Ureter (tissue), 1 donor: Measurements from ENCODE around the gene MSI2. TPM values are rescaled to one million over a fixed set of nuclear protein-coding genes. Genes with fewer than 3 reads are reported as not detected.
A peak's percentile ranks its signal among the peaks of the same experiment; 100 is the strongest.

Experiments
- DNase-seq: peaks from one replicate; pipeline ENCODE4 v3.0.0-alpha.2; 2020; ENCODE audit warnings: low spot score
- total RNA-seq: library from RNA; stranded (reverse); gene quantifications from one replicate; pipeline ENCODE4 v1.2.4, GENCODE V29; 2023
- donor health status: DM: yes; HTN: yes; CAD: no.

The MSI2 gene
- total RNA-seq, 1 donor from 2014 or later: 230 TPM

GRCh38 chr17:57434361-57434760 is 178.0 kb downstream of the MSI2 start:
- DNase-seq: no peak

- DNase-seq: no peak
Measured at GRCh38 chr17:57436565-57436964, 180.2 kb downstream of the MSI2 start.

DNA sequence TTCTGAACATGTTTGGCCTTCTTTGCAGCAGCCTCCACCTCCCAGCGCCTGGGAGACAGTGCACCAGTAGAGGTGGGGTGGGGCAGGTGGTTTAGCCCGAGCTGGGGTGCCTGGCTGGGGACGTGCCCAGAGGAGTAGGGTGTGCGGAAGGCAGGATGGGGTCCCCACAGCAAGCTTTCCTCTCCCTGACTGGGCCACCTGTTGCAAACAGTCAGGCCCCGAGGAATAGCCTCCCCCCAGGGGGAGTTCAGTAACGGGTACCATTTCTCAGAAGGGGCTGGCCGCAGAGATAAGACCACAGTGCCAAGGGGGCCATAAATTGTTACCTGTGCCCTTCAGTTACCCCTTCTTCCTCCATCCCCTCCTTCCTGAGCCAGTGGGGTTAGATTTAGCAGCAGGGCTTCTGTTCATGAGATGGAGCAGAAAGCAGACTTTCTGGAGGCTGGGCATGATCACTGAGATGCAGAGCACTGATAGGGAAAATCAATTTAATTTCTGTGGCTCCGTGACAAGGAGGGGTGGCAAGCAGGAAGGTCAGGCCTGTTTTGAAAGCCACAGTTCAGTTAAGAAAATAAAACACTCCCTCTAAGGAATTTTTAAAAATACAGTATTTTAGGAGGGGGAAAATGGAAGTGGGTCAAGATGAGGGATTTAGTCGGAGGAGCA is 181.9 kb downstream of the MSI2 start:
- DNase-seq: no peak

GRCh38 chr17:57439651-57440050 is 183.3 kb downstream of the MSI2 start:
- DNase-seq: no peak

DNA sequence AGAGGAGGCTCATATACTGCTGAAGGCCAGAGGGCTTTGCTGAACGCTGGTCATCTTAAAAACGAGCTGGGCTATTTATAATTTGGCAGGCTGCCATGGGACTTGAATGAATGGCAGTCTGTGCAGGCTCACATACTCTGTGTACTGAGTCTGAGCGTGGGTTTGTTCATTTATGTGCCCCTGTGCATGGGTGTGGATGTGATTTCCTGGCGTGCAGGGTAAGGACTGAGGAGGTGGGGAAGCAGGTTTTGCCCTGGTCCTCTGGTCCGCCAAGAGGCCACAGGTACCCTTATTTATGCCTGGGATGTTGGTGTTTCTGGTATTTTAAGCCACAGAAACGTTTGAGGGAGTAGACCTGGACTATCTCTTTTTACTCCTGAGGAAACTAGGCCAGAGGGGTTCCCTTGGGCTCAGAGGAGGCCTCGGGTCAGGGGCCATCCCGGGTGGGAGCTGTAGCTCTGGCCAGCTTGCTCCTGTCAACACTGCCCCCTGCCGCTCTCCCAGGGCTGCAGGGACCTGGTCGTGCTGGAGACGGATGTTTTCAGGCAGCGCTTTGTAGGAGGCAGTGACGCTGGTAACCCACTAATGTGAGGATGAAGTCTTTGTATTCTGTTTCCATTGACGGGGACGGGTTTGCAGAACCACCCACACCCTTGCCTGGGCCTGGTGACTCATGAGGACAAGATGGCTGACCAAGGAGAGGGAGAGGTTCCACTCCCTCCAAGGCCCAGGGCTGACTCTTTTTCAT is 184.4 kb downstream of the MSI2 start:
- peak; percentile 76 for DNase-seq

- DNase-seq: no peak
Measured at GRCh38 chr17:57441270-57441600, 184.9 kb downstream of the MSI2 start.

DNA sequence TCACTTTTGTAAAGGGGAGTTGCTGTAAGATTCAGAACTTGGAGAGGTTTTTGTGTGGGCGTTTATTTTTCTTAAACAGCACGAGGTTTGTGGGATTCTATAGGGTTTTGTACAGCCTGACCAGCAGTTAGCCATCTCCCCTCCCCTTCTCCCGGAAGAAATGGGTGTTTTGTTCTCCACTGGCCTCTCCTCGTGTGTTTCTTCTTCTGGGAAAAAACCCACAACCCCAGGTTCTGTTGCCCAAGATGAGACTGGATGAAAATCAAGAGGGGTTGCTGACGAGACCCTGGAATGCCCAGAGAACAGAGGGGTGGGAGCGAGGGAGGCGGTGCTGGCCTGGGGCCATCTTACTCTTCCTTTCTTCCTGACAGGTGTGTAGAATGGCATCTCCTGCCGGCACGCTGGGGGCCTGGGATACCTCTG is 186.1 kb downstream of the MSI2 start:
- no peak for DNase-seq

DNA sequence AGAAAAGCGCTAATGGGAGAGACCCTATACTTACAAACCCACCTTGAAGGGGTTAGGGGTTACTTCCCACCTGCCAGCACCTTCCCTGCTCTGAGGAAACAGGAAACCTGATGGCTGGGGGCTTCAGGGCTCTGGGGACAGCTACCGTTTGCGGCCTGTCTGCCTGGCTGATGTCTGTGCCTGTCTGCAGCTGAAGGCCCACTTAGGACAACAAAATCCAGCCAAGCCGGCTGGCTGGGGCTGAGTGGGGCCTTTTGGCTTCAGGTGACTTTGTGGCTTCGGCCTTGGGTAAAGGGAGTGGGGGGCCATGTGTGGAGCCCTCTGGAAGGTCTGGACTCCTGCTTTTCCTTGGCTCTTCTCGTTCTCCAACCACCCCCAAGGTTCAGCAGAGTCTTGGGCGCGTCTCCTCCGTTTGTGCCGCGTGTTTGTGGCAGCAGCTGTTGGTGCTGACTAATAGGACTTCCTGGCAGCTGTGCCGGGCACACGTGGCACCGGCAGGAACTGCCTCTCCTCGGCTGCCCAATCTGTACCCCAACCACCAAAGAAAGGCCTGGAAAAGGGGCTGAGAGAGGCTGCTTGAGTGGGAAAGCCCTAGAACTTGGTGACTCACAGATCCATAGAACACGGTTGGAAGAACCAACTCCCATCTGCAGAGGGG is 186.7 kb downstream of the MSI2 start:
- DNase-seq: peak; percentile 64

GRCh38 chr17:57443781-57444180 is 187.5 kb downstream of the MSI2 start:
- DNase-seq: no peak

DNA sequence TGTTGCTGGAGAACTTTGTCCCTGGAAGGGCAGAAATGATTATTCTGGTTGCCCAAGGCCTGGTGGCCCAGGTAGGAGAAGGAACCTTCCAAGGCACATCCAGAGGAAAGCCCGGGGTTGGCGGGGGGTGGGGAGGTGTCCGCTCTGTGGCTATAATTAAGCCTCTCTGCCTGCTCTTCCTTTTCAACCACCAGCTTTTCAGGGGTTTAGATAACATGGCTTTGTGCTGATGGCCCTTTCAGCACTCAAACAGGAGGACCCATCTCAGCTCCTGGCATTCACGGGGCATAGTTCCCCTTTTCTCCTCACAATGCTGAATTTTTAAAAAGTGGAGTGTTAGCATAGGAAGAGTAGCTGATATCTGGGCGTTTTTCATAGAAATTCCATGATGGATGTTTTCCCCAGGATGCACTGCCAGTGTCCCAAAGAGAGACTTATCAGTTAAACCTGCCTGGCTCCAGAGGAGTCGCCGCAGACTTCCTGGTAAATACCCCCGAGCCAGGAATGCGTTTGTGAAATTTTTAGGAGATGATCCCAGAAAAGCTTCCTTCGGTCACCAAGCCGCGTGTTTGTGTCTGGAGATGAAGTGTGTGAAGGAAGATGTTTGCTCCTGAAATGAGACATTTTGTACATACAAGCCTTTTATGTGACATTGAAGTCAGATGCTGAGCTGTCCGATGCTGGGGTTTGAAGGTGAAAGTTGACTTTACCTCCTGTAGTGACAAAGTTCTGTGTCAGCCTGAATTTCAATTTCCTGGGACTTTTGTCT is 188.5 kb downstream of the MSI2 start:
- DNase-seq: no peak

DNA sequence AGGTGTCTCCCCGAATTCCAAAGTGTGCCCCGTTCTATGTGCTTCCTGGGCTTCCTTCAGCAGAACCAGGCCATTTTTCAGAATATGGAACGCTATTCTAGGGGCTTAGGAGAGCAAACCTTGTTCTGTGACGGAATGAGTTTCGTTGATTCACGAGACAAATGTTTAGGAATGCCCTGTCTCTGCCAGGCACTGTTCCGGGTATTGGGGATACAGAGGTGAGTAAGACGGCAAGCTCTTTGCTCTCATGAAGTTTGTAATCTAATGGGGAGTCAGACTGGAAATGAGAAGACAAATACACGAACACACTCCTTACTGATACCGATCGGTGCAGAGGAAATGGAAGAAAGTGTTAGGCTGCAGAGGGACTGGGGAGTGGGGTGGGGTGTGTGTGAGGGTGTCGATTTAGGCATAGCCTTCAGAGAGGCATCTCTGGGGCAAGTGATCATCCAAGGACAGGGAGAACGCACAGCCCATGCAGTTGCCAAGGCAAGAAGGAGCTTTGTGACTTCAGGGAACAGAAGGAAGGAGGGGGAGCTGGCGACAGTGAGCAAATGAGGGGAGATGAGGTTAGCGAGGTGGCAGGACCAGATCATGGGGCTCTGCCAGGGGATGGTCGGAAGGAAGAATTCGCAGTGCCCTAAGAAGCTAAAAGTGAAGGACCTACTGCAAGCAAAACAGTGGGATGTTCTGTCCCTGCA is 189.6 kb downstream of the MSI2 start:
- DNase-seq: no peak

DNA sequence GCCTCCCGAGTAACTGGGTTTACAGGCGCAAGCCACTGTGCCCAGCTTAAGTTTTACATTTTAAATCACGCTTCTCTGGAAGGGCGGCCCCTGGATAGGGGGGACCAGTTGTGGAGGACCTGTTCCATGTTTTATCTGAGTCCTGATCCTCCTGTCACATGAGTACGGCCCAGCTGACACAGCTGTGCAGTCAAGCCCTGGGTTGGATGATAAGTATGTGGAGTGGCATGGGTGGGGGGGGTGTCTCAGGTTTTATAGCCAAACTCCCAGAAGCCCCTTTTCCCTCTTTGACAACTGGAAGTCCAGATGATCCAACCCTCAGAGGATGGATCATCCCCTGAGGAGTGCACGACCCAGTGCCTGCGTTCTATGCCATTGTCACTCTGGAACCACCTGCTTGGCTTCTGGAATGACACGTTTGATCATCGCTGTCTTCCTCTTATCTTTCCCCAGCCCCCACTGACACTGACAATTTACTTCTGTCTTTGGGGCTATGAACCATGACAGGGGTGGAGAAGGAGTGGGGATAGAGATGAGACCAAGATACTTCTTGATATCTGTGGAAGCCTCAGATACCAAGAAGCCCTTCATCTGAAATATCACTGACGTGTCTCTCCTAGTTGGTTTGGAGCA is 191.2 kb downstream of the MSI2 start:
- no peak for DNase-seq

DNA sequence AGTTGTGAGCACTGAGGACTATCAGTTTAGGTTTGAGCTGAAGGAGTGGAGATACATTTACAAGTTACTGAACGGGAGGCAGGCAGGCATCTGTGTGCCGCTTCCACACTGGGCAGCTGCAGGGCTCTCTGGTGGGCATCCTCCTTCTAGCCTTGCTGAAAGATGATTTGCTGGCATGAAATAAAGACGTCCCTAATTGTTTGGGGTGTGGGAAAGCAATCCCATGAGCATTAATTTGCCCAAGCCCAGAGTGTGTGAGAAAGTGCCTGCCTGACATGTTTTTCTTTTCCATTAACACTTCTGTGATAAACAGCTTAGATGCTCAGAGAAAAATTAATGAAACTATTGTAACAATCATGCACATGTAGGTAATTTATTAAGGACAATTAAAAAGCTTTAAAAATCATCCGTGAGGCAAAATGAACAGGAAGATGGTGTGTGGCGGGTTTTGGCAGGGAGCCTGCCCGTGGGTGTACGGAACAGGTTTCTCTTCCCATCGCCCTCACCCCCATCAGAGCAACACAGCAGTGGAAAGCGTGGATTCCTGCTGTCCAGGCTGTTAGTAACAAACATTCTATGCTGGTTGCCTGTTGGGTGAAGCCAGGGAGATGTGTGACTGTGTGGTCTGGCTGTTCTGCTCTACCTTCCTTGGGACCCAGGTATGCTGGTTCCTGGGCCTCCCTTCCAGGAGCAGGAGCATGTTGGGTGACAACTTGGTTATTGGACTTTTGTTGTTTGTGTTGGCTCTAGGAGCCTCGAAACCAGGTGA is 191.9 kb downstream of the MSI2 start:
- no peak for DNase-seq

DNA sequence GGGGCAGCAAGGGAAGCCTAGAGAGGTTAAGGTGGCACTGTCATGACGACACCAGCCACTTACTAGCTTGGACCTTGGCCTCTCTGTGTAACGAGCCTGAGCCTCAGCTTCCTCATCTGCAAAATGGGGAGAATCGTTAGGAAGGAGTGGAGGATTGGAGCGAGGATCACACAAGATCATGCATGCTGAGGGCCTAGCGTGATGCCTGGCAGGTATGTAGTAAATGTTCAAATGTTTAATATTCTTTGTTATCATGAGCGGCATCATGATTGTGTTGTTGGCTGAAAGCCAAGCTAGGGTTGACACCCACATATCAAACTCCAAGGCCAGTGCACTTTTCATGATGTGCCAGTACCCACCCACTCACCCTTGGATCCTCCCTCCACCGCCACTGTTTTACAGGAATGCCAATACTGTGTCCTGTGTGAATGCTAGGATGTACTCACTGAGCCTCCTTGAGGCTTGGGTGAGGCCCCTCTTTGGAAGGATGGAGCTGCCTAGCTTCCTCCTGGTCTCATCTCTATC is 192.5 kb downstream of the MSI2 start:
- DNase-seq: no peak

DNA sequence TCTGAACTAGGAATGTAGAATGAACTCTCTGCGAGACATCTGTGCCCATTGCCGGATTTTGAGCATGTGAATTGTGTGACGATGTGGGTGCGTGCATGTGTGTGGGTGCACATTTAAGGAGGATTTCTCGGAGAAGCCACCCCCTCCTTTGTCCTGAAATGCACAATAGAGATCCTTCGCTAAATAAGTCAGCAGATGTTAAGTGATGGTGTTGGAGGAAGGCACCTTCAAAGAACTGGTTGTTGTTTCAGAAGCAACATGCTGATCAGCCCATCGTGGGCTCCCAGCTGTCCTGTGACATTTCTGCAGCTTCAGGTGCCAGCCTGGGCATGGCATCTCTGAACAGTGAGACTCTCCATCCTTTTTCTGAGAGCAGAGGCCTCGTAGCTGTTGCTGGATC is 194.9 kb downstream of the MSI2 start:
- no peak for DNase-seq

DNA sequence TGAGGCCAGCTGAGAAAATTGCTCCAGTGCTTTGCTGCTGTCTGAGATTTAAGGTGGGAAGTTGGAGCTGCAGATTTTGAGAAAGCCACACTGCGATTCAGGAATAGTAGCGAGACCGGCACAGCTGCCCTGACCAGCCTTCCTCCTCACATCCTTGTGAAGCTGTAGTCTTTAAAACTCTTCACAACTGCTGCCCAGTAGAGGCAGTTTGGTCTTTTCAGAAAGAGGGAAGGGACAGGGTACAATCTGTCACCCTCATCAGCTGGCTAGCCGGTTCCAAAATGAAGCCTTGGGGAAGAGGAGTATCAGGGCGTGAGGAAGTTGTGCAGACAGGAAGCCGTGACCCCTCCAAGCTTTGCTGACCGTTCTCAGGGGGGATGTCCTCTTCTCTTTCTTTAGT is 195.3 kb downstream of the MSI2 start:
- no peak for DNase-seq

DNA sequence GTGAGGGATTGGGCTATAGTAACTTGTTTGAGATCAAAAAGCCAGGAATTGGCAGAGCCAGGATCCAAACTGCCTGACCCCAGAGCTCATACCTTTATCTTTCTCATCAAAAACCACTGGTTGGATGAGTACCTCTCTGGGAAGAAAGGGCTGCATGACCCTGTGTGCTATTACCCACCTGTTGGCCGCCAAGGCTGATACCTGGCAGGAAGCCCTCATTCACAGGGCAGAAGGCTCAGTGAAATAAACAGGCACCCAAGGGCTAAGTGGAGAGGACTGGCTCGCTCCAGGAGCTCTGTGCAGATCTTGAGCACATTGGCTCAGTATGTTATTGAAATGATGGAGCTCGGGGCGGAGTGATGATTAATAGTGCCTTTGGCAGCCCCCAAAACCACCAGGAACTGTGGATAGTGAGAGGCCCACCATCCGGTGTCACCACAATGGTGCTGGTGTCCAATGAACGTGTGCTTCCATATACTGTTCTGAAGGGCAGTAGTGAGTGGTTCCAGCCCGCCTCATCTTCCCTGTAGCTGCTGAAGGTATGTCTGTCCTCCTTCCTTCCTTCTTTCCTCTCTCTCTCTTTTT is 197.6 kb downstream of the MSI2 start:
- no peak for DNase-seq

GRCh38 chr17:57454729-57455062 is 198.4 kb downstream of the MSI2 start:
- no peak for DNase-seq

DNA sequence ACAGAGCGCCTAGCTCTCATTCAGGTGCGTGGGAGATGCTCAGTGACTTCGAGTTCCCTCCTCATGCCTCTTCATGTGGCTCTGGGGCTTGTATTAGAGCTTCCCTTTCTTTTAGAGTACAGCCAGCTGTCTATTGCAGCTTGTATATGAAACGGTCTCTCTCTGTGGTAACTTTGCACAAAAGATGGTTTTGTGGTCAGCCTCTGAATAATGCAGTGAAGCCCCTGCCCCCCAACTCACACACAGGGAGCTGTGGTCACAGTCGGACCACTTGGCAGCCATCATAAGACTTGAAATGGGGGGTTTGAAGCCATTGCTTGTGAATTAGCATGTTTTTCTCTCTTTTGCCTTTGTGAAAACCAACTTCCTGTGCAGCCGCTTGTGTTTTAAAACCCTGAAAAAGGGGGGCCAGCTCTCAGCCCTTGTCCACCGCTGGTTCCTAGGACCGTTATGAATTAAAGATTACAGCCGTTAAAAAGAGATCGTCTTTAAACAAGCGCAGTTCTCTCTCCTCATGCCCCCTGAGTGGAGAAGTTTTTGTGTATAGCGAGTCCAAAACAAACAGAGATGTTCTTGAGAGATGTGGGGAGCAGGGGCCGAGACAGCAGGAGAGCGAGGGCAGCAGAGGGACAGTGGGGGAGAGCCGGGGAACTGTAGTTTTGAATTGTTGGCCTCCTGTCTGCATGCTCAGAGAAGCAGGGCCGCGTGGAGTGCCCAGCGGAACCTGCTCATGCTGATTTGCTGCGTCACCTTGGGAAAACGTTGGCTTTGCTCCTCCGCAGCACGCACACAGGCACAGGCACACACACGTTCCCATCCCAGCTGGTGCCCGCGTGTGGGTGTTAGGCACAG is 199.0 kb downstream of the MSI2 start:
- DNase-seq: no peak
